ENCODE data around the gene XPO5.
"Not testable (repeated sequence)": the region's sequence is repeated elsewhere in the genome, so short reads cannot be mapped to it uniquely, and the experiment has no call there.

DNA sequence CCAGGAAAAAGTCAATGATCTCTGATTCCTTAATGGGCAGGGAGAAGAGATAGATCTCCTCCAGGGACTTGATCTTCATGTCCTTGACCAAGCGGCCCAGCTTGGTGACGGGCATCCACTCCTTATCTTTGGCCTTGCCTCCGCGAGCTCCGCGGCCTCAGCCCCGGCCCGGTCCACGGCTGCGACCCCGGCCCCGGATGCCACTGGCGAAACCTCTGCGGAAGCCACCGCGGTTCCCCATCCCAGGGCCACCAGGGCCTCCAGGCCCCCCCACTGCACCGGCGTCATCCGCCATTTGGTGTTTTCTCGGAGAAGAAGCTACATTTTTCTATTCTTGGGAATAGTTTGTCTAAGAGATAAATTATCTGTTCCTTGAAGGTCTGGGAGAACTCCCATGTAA, 36.4 kb downstream of the XPO5 start:
- TF ChIP-seq, protein P1, sequence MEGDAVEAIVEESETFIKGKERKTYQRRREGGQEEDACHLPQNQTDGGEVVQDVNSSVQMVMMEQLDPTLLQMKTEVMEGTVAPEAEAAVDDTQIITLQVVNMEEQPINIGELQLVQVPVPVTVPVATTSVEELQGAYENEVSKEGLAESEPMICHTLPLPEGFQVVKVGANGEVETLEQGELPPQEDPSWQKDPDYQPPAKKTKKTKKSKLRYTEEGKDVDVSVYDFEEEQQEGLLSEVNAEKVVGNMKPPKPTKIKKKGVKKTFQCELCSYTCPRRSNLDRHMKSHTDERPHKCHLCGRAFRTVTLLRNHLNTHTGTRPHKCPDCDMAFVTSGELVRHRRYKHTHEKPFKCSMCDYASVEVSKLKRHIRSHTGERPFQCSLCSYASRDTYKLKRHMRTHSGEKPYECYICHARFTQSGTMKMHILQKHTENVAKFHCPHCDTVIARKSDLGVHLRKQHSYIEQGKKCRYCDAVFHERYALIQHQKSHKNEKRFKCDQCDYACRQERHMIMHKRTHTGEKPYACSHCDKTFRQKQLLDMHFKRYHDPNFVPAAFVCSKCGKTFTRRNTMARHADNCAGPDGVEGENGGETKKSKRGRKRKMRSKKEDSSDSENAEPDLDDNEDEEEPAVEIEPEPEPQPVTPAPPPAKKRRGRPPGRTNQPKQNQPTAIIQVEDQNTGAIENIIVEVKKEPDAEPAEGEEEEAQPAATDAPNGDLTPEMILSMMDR (IDR thresholded peaks at IDR 0.05; ENCODE audit: low read depth, low read length, poor library complexity, severe bottlenecking) = not testable (repeated sequence)
- TF ChIP-seq EZH2phosphoT487 (IDR thresholded peaks at IDR 0.05; ENCODE audit: borderline replicate concordance, low read length) = not testable (repeated sequence)
